ENCODE data around the gene CDH16. TPM values are rescaled to one million over a fixed set of nuclear protein-coding genes. Genes with fewer than 3 reads are reported as not detected.

The CDH16 gene
- total and polyA plus RNA-seq, 2 experiments from 2014 or later, result 3.2 to 4.4 TPM

DNA sequence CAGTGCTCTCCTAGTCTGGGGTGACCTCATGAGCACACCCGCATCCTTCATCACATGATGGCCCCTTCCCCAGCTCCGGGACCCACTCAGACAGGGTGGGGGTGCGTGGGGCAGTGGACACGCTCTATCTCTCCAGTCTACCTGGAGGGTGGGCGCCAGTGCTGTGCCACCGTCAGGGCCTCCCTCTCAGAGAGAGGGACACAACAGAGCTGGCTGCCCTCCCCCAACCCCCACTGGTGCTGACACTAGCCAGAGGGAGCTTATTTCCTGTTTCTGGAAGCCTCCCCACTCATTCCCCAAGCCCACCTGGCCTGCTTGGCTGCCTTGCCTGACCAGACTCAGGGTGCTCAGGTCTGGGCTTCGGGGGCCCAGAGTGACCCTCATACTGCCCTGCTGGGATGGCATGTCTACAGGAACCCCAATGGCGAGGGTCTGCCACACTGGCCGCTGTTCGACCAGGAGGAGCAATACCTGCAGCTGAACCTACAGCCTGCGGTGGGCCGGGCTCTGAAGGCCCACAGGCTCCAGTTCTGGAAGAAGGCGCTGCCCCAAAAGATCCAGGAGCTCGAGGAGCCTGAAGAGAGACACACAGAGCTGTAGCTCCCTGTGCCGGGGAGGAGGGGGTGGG, 24.9 kb upstream of the CDH16 start:
- Histone ChIP-seq H3K4me1 (ENCODE audit: insufficient read depth) (no peaks in the 10 kb centered on the region), H3K9me2 (replicated peaks; ENCODE audit: insufficient read depth) (no peaks in the 10 kb centered on the region), H3K27ac (no peak overlapping the region), H3K4me2 (no peak overlapping the region), H3K9me3 (ENCODE audit: low read depth) (no peaks in the 10 kb centered on the region), H3K4me3 (no peak overlapping the region), H3K79me2 (no peaks in the 10 kb centered on the region), H4K20me1 (ENCODE audit: insufficient read depth, poor library complexity, severe bottlenecking) (no peaks in the 10 kb centered on the region), H3K27me3 (no peaks in the 10 kb centered on the region), H2AFZ (no peak overlapping the region), H3K36me3 (replicated peaks; ENCODE audit: insufficient read depth, low read depth) (no peaks in the 10 kb centered on the region)
- 93% methylated on average over 14 of the region's 15 CpGs for WGBS (ENCODE audit: low lambda C conversion rate, missing lambda C conversion rate)
- DNase-seq (ENCODE audit: low spot score), result no peak
- TF ChIP-seq CTCF (IDR thresholded peaks at IDR 0.05; ENCODE audit: poor library complexity) (no peak), EZH2 (IDR thresholded peaks at IDR 0.05; ENCODE audit: borderline replicate concordance) (no peak), EZH2phosphoT487 (IDR thresholded peaks at IDR 0.05; ENCODE audit: low read depth, severe bottlenecking, unreplicated experiment) (no peak)

GRCh38 chr16:66942981-66943380, 24.3 kb upstream of the CDH16 start:
- H3K4me2 ChIP-seq, result no peak overlapping the region
- no peaks in the 10 kb centered on the region for H3K9me3 ChIP-seq (ENCODE audit: low read depth)
- H4K20me1 ChIP-seq (ENCODE audit: insufficient read depth, poor library complexity, severe bottlenecking), result no peaks in the 10 kb centered on the region
- no peak overlapping the region for H3K4me3 ChIP-seq
- H3K27me3 ChIP-seq, result no peaks in the 10 kb centered on the region
- peaks cover 4% of the 10 kb centered on the region for H3K79me2 ChIP-seq
- H3K4me1 ChIP-seq (ENCODE audit: insufficient read depth), result no peaks in the 10 kb centered on the region
- TF ChIP-seq CTCF (IDR thresholded peaks at IDR 0.05; ENCODE audit: poor library complexity) (no peak), EZH2 (IDR thresholded peaks at IDR 0.05; ENCODE audit: borderline replicate concordance) (no peak), EZH2phosphoT487 (IDR thresholded peaks at IDR 0.05; ENCODE audit: low read depth, severe bottlenecking, unreplicated experiment) (no peak)
- H3K27ac ChIP-seq, result no peak overlapping the region
- H3K9me2 ChIP-seq (replicated peaks; ENCODE audit: insufficient read depth), result no peaks in the 10 kb centered on the region
- no peaks in the 10 kb centered on the region for H3K36me3 ChIP-seq (replicated peaks; ENCODE audit: insufficient read depth, low read depth)
- H2AFZ ChIP-seq, result no peak overlapping the region
- DNase-seq (ENCODE audit: low spot score), result no peak
- 95% methylated on average over 5 of the region's 5 CpGs for WGBS (ENCODE audit: low lambda C conversion rate, missing lambda C conversion rate)

GRCh38 chr16:66940236-66940635, 21.6 kb upstream of the CDH16 start:
- no peak for TF ChIP-seq EZH2 (IDR thresholded peaks at IDR 0.05; ENCODE audit: borderline replicate concordance)
- TF ChIP-seq CTCF (IDR thresholded peaks at IDR 0.05; ENCODE audit: poor library complexity), result no peak
- no peak for TF ChIP-seq EZH2phosphoT487 (IDR thresholded peaks at IDR 0.05; ENCODE audit: low read depth, severe bottlenecking, unreplicated experiment)
- Histone ChIP-seq H3K9me2 (replicated peaks; ENCODE audit: insufficient read depth) (no peaks in the 10 kb centered on the region), H3K4me1 (ENCODE audit: insufficient read depth) (peaks cover 11% of the 10 kb centered on the region), H2AFZ (no peak overlapping the region), H3K4me2 (no peak overlapping the region), H3K4me3 (no peak overlapping the region), H4K20me1 (ENCODE audit: insufficient read depth, poor library complexity, severe bottlenecking) (no peaks in the 10 kb centered on the region), H3K27me3 (no peaks in the 10 kb centered on the region), H3K9me3 (ENCODE audit: low read depth) (no peaks in the 10 kb centered on the region), H3K27ac (no peak overlapping the region), H3K36me3 (replicated peaks; ENCODE audit: insufficient read depth, low read depth) (no peaks in the 10 kb centered on the region), H3K79me2 (peaks cover 30% of the 10 kb centered on the region)
- WGBS (ENCODE audit: low lambda C conversion rate, missing lambda C conversion rate), result 97% methylated on average over 15 of the region's 16 CpGs
- DNase-seq (ENCODE audit: low spot score), result no peak

Measured in hepatocyte (in vitro differentiated cells).